NCI-H1436 treated with DMSO at 0.1 percent for 48 hours (cell line): Measurements from ENCODE around the gene EBI3.
"Not testable (repeated sequence)": the region's sequence is repeated elsewhere in the genome, so short reads cannot be mapped to it uniquely, and the experiment has no call there.

ENCODE experiments used
- DNase-seq: peaks from one replicate; lab custom pipeline; 2025; lab: John Stamatoyannopoulos, UW

Gene EBI3

GRCh38 chr19:4278419-4279266 is 49.3 kb downstream of the EBI3 start, which contains the start of gene SHD:
SHD (plus strand) TSS chr19:4279266; CDS start chr19:4280064, 798 bp downstream.
- DNase-seq: no peak

GRCh38 chr19:4279267-4279529 is 49.9 kb downstream of the EBI3 start:
- no peak for DNase-seq

- DNase-seq: no peak
Measured at GRCh38 chr19:4279530-4280422, 50.5 kb downstream of the EBI3 start.

- DNase-seq: no peak
Measured at GRCh38 chr19:4284176-4284958, 55.0 kb downstream of the EBI3 start.

GRCh38 chr19:4284974-4285373 is 55.7 kb downstream of the EBI3 start:
- no peak for DNase-seq

GRCh38 chr19:4286141-4286540 is 56.8 kb downstream of the EBI3 start:
- not testable (repeated sequence) for DNase-seq
